ENCODE data around the gene LTBP1. TPM values are rescaled to one million over a fixed set of nuclear protein-coding genes. Genes with fewer than 3 reads are reported as not detected.

The LTBP1 gene
- total and polyA plus RNA-seq, 2 experiments from 2014 or later, result 15.7 to 49.8 TPM

- Mint-ChIP-seq H3K4me1 (peaks cover 12% of the 10 kb centered on the region), H3K27me3 (ENCODE audit: insufficient read depth, low read depth, poor library complexity) (peaks cover 9% of the 10 kb centered on the region), H3K9me3 (peaks cover 3% of the 10 kb centered on the region; the same call in 1 of the 3 replicates), H3K27ac (no peak overlapping the region), H3K36me3 (ENCODE audit: low read depth) (no peaks in the 10 kb centered on the region), H3K4me3 (no peak overlapping the region)
- no peak overlapping the region for H3K4me2 ChIP-seq
- no peaks in the 10 kb centered on the region for H3F3A ChIP-seq (replicated peaks; ENCODE audit: low read depth)
- H3K27ac ChIP-seq (ENCODE audit: low read depth), result no peak overlapping the region
- H3K27me3 ChIP-seq (ENCODE audit: insufficient read depth), result no peaks in the 10 kb centered on the region
- H4K20me1 ChIP-seq (replicated peaks; ENCODE audit: insufficient read depth), result no peaks in the 10 kb centered on the region
- no peaks in the 10 kb centered on the region for H3K79me2 ChIP-seq (replicated peaks; ENCODE audit: insufficient read depth)
- no peak overlapping the region for H2AFZ ChIP-seq
- H3K9me2 ChIP-seq (ENCODE audit: insufficient read depth), result peaks cover 20% of the 10 kb centered on the region; the same call in 1 of the 2 replicates
- DNase-seq (ENCODE audit: low spot score) (no peak), ATAC-seq (no peak)
- TF ChIP-seq CREB1 (CRISPR knock-in tag; IDR thresholded peaks at IDR 0.05; ENCODE audit: low read depth) (no peak), CTCF (conservative IDR thresholded peaks at IDR 0.05; ENCODE audit: low read depth in 2 of 2) (no peak), STAT1 (IDR thresholded peaks at IDR 0.05; ENCODE audit: unreplicated experiment) (no peak), ETS1 (IDR thresholded peaks at IDR 0.05) (no peak), REST (IDR thresholded peaks at IDR 0.05; ENCODE audit: unreplicated experiment) (no peak), NANOG (IDR thresholded peaks at IDR 0.05; ENCODE audit: borderline replicate concordance) (no peak), POLR2AphosphoS5 (IDR thresholded peaks at IDR 0.05; ENCODE audit: low read depth) (no peak), ZNF462 (CRISPR knock-in tag; IDR thresholded peaks at IDR 0.05) (no peak), JUNB (IDR thresholded peaks at IDR 0.05; ENCODE audit: unreplicated experiment) (no peak), EZH2phosphoT487 (IDR thresholded peaks at IDR 0.05; ENCODE audit: unreplicated experiment) (no peak), EZH2 (IDR thresholded peaks at IDR 0.05; ENCODE audit: low read depth, unreplicated experiment) (no peak), ZNF331 (CRISPR knock-in tag; IDR thresholded peaks at IDR 0.05; ENCODE audit: low read depth) (no peak), ZNF114 (CRISPR knock-in tag; IDR thresholded peaks at IDR 0.05) (no peak)
- H3K4me3 ChIP-seq, result no peak overlapping the region
- no peaks in the 10 kb centered on the region for H3K4me1 ChIP-seq (ENCODE audit: insufficient read depth)
- H3K36me3 ChIP-seq (ENCODE audit: insufficient read depth), result no peaks in the 10 kb centered on the region
Measured at GRCh38 chr2:32925283-32925815, 21.4 kb upstream of the LTBP1 start.

Measured in GM23338 (cell line).